ENCODE results near the gene DHRS13.
"Not testable (repeated sequence)": the region's sequence is repeated elsewhere in the genome, so short reads cannot be mapped to it uniquely, and the experiment has no call there.

DHRS13 gene

DNA sequence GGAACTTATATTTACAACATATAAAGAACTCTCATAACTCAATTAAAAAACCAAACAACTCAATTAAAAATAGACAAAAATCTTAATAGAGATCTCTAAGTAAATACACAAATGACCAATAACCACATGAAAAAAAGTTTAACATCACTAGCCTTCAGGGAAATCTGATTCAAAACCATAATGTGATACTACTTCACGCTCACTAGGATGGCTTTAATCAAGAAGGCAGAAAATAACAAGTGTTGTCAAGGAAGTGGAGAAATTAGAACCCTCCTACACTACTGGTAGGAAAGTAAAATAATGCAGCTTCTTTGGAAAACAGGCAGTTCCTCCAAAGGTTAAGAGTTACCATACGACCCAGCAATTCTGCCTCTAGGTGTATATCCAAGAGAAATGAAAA is 40.0 kb upstream of the DHRS13 start:
- no peak for TF ChIP-seq CTCF (IDR thresholded peaks at IDR 0.05; ENCODE audit: low read depth, low read length)
- no peak overlapping the region for H3K4me3 ChIP-seq (ENCODE audit: low read depth, low read length)

DNA sequence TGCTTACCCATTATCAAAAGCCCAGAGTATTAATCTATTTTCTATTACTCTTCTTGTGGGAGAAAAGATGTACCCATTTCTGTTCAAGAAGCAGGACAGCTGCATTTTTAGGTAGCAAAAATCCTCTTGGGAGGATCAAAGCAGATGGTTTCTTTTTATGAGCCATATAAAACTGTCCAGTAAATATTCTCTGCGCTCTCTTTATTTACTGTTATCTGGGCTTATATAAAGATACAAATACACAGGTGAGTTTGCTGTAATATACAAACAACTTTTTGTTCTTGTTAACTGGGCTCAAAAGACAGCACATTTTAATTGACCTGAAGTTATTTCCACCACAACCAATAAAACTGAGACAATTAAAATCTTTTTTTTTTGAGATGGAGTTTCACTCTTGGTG is 38.4 kb upstream of the DHRS13 start:
- no peak overlapping the region for H3K4me3 ChIP-seq (ENCODE audit: low read depth, low read length)
- no peak for TF ChIP-seq CTCF (IDR thresholded peaks at IDR 0.05; ENCODE audit: low read depth, low read length)

- H3K4me3 ChIP-seq (ENCODE audit: low read depth, low read length), result no peak overlapping the region
- no peak for TF ChIP-seq CTCF (IDR thresholded peaks at IDR 0.05; ENCODE audit: low read depth, low read length)
These were observed 37.8 kb upstream of the DHRS13 start for GRCh38 chr17:28940675-28941074.

DNA sequence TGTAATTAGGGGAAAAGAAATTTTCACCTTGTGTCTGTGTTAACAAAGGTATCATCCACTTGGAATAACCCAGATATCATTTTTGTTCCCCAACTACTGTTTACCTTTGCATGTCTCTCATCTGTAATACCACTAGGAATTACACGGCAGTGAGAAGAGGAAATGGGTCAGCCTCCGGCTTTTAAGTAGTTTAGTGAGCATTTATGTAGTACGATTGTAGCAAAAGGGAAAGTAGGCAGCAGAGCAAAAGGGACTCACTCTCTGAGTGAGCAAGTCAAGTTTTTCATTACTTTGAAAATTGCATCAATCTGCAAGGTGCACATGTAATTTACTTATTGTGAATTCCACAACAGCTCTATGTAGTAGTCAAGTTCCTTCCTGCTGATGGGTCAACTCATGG is 37.3 kb upstream of the DHRS13 start:
- TF ChIP-seq CTCF (IDR thresholded peaks at IDR 0.05; ENCODE audit: low read depth, low read length), result no peak
- no peak overlapping the region for H3K4me3 ChIP-seq (ENCODE audit: low read depth, low read length)

- H3K4me3 ChIP-seq (ENCODE audit: low read depth, low read length), result no peak overlapping the region
- TF ChIP-seq CTCF (IDR thresholded peaks at IDR 0.05; ENCODE audit: low read depth, low read length), result no peak
These were observed 35.7 kb upstream of the DHRS13 start for GRCh38 chr17:28938552-28938951.

DNA sequence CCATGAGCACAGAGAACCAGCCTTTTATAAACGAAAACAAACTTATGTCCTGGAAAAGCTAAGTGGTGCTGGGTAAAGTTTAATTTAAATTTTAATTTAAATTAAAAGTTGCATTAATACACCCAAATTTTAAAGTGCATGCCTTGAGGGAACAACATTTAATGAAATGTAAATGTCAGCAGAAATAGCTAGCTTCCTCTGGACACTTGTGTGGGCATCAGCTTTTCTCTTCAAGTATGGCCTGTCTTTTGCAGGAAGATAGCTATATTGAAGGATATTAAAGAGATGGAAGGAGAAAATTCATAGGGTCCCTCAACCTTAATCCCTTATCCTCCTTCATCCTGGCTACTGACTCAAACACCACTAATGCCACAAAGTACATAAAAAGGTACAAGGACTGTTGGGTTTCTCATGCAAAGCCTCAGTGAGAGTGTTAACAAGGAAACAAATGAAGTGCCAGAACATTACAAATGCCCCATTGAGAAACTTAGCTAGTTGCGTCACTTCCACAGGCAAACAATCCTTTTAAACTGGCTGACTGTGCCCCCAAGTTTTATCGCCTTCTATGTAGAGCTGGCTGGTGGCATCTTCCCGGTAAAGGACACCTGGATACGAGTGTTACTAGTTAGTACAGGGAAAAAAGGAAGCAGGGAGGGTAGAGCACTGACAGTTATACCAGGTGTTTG is 34.3 kb upstream of the DHRS13 start:
- no peak overlapping the region for H3K4me3 ChIP-seq (ENCODE audit: low read depth, low read length)
- TF ChIP-seq CTCF (IDR thresholded peaks at IDR 0.05; ENCODE audit: low read depth, low read length), result no peak

DNA sequence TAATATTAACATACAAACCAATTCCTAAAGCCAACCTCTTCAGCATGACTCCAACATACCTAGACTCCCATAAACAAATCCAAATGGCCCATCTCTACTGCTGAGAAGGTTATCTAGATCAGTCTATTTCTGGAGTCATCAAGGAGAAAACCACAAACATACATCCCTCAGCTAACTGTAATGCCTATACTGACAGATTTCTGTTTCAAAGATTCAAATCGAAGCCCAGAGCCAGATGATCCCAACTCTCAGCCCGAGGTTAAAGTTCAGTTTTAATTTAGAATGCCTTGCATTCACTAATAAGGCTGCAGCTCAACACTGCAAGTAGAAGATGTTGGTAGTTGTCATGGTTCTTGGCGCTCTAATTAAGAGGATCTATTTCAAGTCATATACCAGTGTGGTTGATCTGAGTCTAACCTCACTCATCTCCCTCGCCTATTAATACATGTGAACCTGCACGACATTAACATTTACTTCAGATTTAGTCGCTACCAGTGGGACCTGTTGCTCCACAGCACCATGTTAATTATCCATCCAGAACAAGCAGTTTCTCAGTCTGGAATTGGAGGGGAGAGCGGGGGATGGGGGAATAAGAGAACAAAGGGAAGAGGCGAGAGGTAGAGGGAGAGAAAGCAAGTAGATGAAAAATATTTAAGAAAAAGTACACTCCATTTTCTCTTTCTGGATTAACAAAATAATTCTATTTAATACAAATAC is 33.0 kb upstream of the DHRS13 start:
- no peak for TF ChIP-seq CTCF (IDR thresholded peaks at IDR 0.05; ENCODE audit: low read depth, low read length)
- no peak overlapping the region for H3K4me3 ChIP-seq (ENCODE audit: low read depth, low read length)

GRCh38 chr17:28934508-28934907 is 31.6 kb upstream of the DHRS13 start:
- H3K4me3 ChIP-seq (ENCODE audit: low read depth, low read length), result not testable (repeated sequence)

All from WI38 (cell line).